HepG2 (cell line): ENCODE measurements around the gene TMEFF1. TPM values are rescaled to one million over a fixed set of nuclear protein-coding genes. Genes with fewer than 3 reads are reported as not detected.

Experiments
- ATRX ChIP-seq: sonication (generic); formaldehyde crosslinking; IDR thresholded peaks from 2 replicates; pipeline ENCODE4 v1.4.0; 2020; ENCODE audit warnings: missing genetic modification reagents, borderline replicate concordance
- BCL3 ChIP-seq: sonication (generic); formaldehyde crosslinking; IDR thresholded peaks from 2 replicates; pipeline ENCODE4 v1.5.1; 2020; ENCODE audit warnings: mild to moderate bottlenecking, missing genetic modification reagents, moderate library complexity
- ELF3 ChIP-seq: IDR thresholded peaks from 2 replicates; pipeline ENCODE4 v1.6.1; 2016; ENCODE audit warnings: missing genetic modification reagents, missing compliant biosample characterization
- FOXK2 ChIP-seq: fragments of 450-650 bp; IDR thresholded peaks from 2 replicates; pipeline ENCODE4 v1.6.1; 2016
- IRF9 ChIP-seq: sonication (generic); formaldehyde crosslinking; IDR thresholded peaks from 2 replicates; pipeline ENCODE4 v1.8.0; 2022; ENCODE audit warnings: missing genetic modification reagents, mild to moderate bottlenecking, borderline replicate concordance
- NCOA1 ChIP-seq: sonication (generic); formaldehyde crosslinking; IDR thresholded peaks from 2 replicates; pipeline ENCODE4 v1.9.0; 2021; ENCODE audit warnings: missing genetic modification reagents
- PCBP2 ChIP-seq: fragments of 200-400 bp; formaldehyde crosslinking; optimal IDR thresholded peaks from 2 replicates; pipeline ENCODE3; 2018; ENCODE audit warnings: low read length, low read depth; ENCODE audit not compliant: poor library complexity, severe bottlenecking
- PHF8 ChIP-seq: sonication (generic); formaldehyde crosslinking; IDR thresholded peaks from 2 replicates; pipeline ENCODE4 v1.5.0; 2020; ENCODE audit warnings: missing genetic modification reagents
- SNAPC4 ChIP-seq: sonication (generic); formaldehyde crosslinking; IDR thresholded peaks from 2 replicates; pipeline ENCODE4 v1.4.0; 2020; ENCODE audit warnings: mild to moderate bottlenecking, missing genetic modification reagents
- SSRP1 ChIP-seq: IDR thresholded peaks from 2 replicates; pipeline ENCODE4 v1.6.1; 2016; ENCODE audit warnings: control low read depth
- TAF1 ChIP-seq: sonication (generic); formaldehyde crosslinking; IDR thresholded peaks from 2 replicates; pipeline ENCODE4 v1.4.0; 2020; ENCODE audit warnings: missing genetic modification reagents
- TOPORS ChIP-seq: sonication (generic); formaldehyde crosslinking; IDR thresholded peaks from 2 replicates; pipeline ENCODE4 v1.8.0; 2023; ENCODE audit warnings: mild to moderate bottlenecking, missing genetic modification reagents
- ZBTB2 ChIP-seq: sonication (generic); formaldehyde crosslinking; IDR thresholded peaks from 2 replicates; pipeline ENCODE4 v1.8.0; 2022; ENCODE audit warnings: low read depth, missing genetic modification reagents
- ZNF207 ChIP-seq: fragments of 450-650 bp; IDR thresholded peaks from 2 replicates; pipeline ENCODE4 v1.6.1; 2016; ENCODE audit warnings: antibody characterized with exemption, borderline replicate concordance
- ZNF331 ChIP-seq: sonication (generic); formaldehyde crosslinking; IDR thresholded peaks from 2 replicates; pipeline ENCODE4 v1.4.0; 2020; ENCODE audit warnings: missing genetic modification reagents
- ZNF354B ChIP-seq: sonication (generic); formaldehyde crosslinking; IDR thresholded peaks from 2 replicates; pipeline ENCODE4 v1.8.0; 2022; ENCODE audit warnings: mild to moderate bottlenecking, missing genetic modification reagents
- ZSCAN21 ChIP-seq: sonication (generic); formaldehyde crosslinking; IDR thresholded peaks from 2 replicates; pipeline ENCODE4 v1.8.0; 2022; ENCODE audit warnings: mild to moderate bottlenecking, missing genetic modification reagents, moderate library complexity, borderline replicate concordance
- polyA plus RNA-seq, 8 experiments: library from polyadenylated mRNA; depleted of rRNA in 3 of 8; stranded (reverse) in 7 of 8; unstranded in 1 of 8; fragments of >200 nt; fragmentation: Illumina TruSeq in 4 of 8; extraction: Trizol in 4 of 8; gene quantifications; 2 replicates each; pipeline versions ENCODE4 v1.2.1 to v1.2.3, GENCODE V29; 2011 to 2016; ENCODE audit warnings: low read depth in 4 of 8, missing spikeins in 1 of 8, mixed read lengths in 1 of 8; ENCODE audit not compliant: insufficient read depth in 1 of 8
- total RNA-seq, 5 experiments: library from RNA; depleted of rRNA; stranded (reverse); fragments of >200 nt; fragmentation: Illumina TruSeq; extraction: Trizol; gene quantifications; 2 replicates each; pipeline ENCODE4 v1.2.3, GENCODE V29; 2016; ENCODE audit warnings: low read depth in 1 of 5

The TMEFF1 gene
- total and polyA plus RNA-seq, 2 of the 13 experiments (the other 11 are each of a cell fraction or from before 2014, with no cell fraction given) = 0.87 to 1.9 TPM

GRCh38 chr9:100443781-100444768 is 28.9 kb upstream of the TMEFF1 start (continued):
- TF ChIP-seq SNAPC4 (CRISPR knock-in tag) (no peak), ATRX (CRISPR knock-in tag) (no peak), SSRP1 (CRISPR knock-in tag) (peak; percentile 71; the same call in 1 of the 2 replicates), NCOA1 (CRISPR knock-in tag) (no peak), ZNF207 (no peak), ZSCAN21 (CRISPR knock-in tag) (no peak), ELF3 (CRISPR knock-in tag) (no peak), PHF8 (no peak), BCL3 (CRISPR knock-in tag) (no peak), FOXK2 (no peak), TOPORS (CRISPR knock-in tag) (no peak), ZNF354B (CRISPR knock-in tag) (no peak), IRF9 (CRISPR knock-in tag) (no peak), ZBTB2 (CRISPR knock-in tag) (no peak), PCBP2 (no peak), TAF1 (CRISPR knock-in tag) (no peak), ZNF331 (CRISPR knock-in tag) (no peak)
